ENCODE data around the gene MFAP1. TPM values are rescaled to one million over a fixed set of nuclear protein-coding genes. Genes with fewer than 3 reads are reported as not detected.

MFAP1 gene
- total RNA-seq, 4 donors from 2014 or later = 9.6 to 15.7 (median 11.9) TPM

DNA sequence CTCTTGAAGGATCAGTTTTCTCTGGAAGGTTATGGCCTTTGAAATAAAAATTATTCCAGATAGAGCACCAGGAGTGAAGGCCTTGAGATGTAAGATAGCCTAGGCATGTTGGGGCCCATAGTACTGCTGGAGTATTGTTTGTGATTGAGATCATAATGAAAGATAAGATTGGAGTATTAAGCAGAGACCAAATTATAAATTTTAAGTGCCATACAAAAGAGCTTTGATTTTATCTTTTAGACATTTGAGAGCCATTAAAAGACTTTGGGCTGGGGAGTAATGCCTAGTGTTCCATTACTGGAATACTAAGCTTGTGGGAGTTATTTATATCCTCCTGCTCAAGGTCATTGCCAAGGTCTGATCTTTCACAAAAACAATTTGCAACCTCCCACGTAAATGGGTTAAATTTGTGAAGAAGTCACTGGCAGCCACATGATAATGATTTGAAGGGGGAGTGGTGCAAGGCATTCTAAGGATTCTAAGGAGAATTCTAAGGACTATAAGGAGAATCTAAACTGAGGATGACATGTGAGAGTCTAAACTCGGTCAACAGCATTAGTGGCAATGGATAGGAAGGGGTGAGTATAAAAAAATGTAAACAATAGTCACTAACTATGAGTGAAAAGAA lies 60.6 kb downstream of the MFAP1 start:
- Histone ChIP-seq H3K4me3 (no peak overlapping the region), H3K27ac (no peak overlapping the region), H3K36me3 (peaks cover 0 to 98% (median 40%) of the 10 kb centered on the region in 3 donors)

DNA sequence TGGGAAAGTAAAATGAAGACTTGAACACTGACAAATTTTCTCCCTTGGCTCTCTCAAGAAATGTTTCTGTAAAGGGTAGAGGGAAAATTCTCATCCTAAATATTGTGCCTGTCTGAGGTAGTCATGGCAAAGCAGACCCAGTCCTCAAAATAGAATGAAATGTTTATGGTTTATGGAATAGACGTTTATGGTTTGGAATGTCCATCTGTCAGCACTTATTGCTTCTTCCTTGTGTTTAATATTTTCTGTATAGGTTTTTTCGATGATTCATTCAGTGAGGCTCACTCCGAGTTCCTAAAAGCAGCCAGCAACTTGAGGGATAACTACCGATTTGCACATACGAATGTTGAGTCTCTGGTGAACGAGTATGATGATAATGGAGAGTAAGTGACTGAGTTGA lies 61.7 kb downstream of the MFAP1 start:
- Histone ChIP-seq H3K9me3 (no peaks in the 10 kb centered on the region), H3K4me1 (no peaks in the 10 kb centered on the region), H3K27me3 (no peaks in the 10 kb centered on the region), H3K36me3 (peaks cover 0 to 98% (median 40%) of the 10 kb centered on the region in 3 donors), H3K4me3 (no peak overlapping the region), H3K27ac (no peak overlapping the region)
- DNase-seq (ENCODE audit: low spot score in 2 of 2) = no peak
- 81 to 82% methylated on average over 6 of the region's 6 CpGs for WGBS, 2 donors
- TF ChIP-seq EP300 (IDR thresholded peaks at IDR 0.05) (no peak), POLR2A (IDR thresholded peaks at IDR 0.05) (no peak)

More for the DNA sequence above, 60.6 kb downstream of the MFAP1 start:
- no peaks in the 10 kb centered on the region for H3K9me3 ChIP-seq
- WGBS, 2 donors = 63 to 75% methylated on average over 2 of the region's 2 CpGs
- TF ChIP-seq EP300 (IDR thresholded peaks at IDR 0.05) (no peak), POLR2A (IDR thresholded peaks at IDR 0.05) (no peak)
- TF ChIP-seq, protein P1, sequence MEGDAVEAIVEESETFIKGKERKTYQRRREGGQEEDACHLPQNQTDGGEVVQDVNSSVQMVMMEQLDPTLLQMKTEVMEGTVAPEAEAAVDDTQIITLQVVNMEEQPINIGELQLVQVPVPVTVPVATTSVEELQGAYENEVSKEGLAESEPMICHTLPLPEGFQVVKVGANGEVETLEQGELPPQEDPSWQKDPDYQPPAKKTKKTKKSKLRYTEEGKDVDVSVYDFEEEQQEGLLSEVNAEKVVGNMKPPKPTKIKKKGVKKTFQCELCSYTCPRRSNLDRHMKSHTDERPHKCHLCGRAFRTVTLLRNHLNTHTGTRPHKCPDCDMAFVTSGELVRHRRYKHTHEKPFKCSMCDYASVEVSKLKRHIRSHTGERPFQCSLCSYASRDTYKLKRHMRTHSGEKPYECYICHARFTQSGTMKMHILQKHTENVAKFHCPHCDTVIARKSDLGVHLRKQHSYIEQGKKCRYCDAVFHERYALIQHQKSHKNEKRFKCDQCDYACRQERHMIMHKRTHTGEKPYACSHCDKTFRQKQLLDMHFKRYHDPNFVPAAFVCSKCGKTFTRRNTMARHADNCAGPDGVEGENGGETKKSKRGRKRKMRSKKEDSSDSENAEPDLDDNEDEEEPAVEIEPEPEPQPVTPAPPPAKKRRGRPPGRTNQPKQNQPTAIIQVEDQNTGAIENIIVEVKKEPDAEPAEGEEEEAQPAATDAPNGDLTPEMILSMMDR (IDR thresholded peaks at IDR 0.05) = no peak
- H3K27me3 ChIP-seq = no peaks in the 10 kb centered on the region
- no peak for DNase-seq (ENCODE audit: low spot score in 2 of 2)
- no peaks in the 10 kb centered on the region for H3K4me1 ChIP-seq

Small RNA genes lying within 50 kb of the gene (small RNA-seq; reads per million reads assigned to genes)
- gene MIR1282 = not detected
- not detected for gene RF00019

Other genes with a start within 250 kb of the MFAP1 start
- gene PPIP5K1, start 234.5 kb downstream of the MFAP1 start, total RNA-seq = 10 to 100 TPM; 22.6 to 57.9 (median 40.4) TPM
- gene CKMT1B, start 230.7 kb downstream of the MFAP1 start, total RNA-seq = not detected
- gene STRC, start 205.9 kb downstream of the MFAP1 start, total RNA-seq = 1 to 10 TPM in 3 of 4 donors, under 1 TPM in 1; 0.30 to 1.4 (median 1.2) TPM
- gene CATSPER2, start 175.8 kb downstream of the MFAP1 start, total RNA-seq = 10 to 100 TPM in 1 of 4 donors, 1 to 10 TPM in 3; 1.2 to 18.6 (median 6.3) TPM
- not detected for gene CKMT1A, start 130.8 kb downstream of the MFAP1 start, total RNA-seq
- 100 to 1,000 TPM in 1 of 4 donors, 10 to 100 TPM in 3; 75.4 to 107 (median 94.2) TPM for gene PDIA3, start 78.3 kb downstream of the MFAP1 start, total RNA-seq
- gene ELL3, start 47.7 kb downstream of the MFAP1 start, total RNA-seq = 10 to 100 TPM; 11.4 to 29.3 (median 13.0) TPM
- 100 to 1,000 TPM; 698 to 988 (median 804) TPM for gene SERF2, start 32.4 kb downstream of the MFAP1 start, total RNA-seq
- under 1 TPM in 1 of 4 donors, not detected in 3; 0.20 TPM for gene SERINC4, start 24.5 kb downstream of the MFAP1 start, total RNA-seq
- gene HYPK, start 24.1 kb downstream of the MFAP1 start, total RNA-seq = 10 to 100 TPM in 3 of 4 donors, 1 to 10 TPM in 1; 7.5 to 27.6 (median 12.1) TPM
- gene WDR76, start 2.3 kb upstream of the MFAP1 start, total RNA-seq = 1 to 10 TPM; 2.7 to 7.5 (median 2.9) TPM

Measured in tibial nerve (tissue), 4 donors.